NCI-H446 (cell line): Measurements from ENCODE around the gene REEP1.
"Not testable (repeated sequence)": the region's sequence is repeated elsewhere in the genome, so short reads cannot be mapped to it uniquely, and the experiment has no call there.

Experiments
- DNase-seq, 2 experiments: peaks; one replicate each; lab custom pipeline; 2025; lab: John Stamatoyannopoulos, UW

Gene REEP1

GRCh38 chr2:86243950-86244733 lies 93.3 kb downstream of the REEP1 start:
- no peak for DNase-seq

- DNase-seq, result no peak
Observed at GRCh38 chr2:86243272-86243671, 94.2 kb downstream of the REEP1 start.

- DNase-seq, result no peak
Observed at GRCh38 chr2:86241611-86242010, 95.8 kb downstream of the REEP1 start.

GRCh38 chr2:86240251-86240650 lies 97.2 kb downstream of the REEP1 start:
- no peak for DNase-seq

GRCh38 chr2:86239745-86240144 lies 97.7 kb downstream of the REEP1 start:
- DNase-seq, result no peak

- no peak for DNase-seq
Observed at GRCh38 chr2:86239326-86239725, 98.1 kb downstream of the REEP1 start.

GRCh38 chr2:86238354-86238753 lies 99.1 kb downstream of the REEP1 start:
- no peak for DNase-seq

GRCh38 chr2:86237172-86237571 lies 100.3 kb downstream of the REEP1 start:
- DNase-seq, result no peak

GRCh38 chr2:86235196-86235980 lies 102.0 kb downstream of the REEP1 start:
- DNase-seq, result no peak

- DNase-seq, result peak; percentile 21 to 62
Observed at GRCh38 chr2:86234563-86235131, 102.8 kb downstream of the REEP1 start.

GRCh38 chr2:86233436-86233835 lies 104.0 kb downstream of the REEP1 start:
- no peak for DNase-seq

- DNase-seq, result no peak
Observed at GRCh38 chr2:86232910-86233309, 104.5 kb downstream of the REEP1 start.

- DNase-seq, result no peak
Observed at GRCh38 chr2:86232373-86232784, 105.0 kb downstream of the REEP1 start.

- no peak for DNase-seq
Observed at GRCh38 chr2:86231680-86232372, 105.6 kb downstream of the REEP1 start.

GRCh38 chr2:86230961-86231360 lies 106.5 kb downstream of the REEP1 start:
- no peak for DNase-seq

- no peak for DNase-seq
Observed at GRCh38 chr2:86229221-86229620, 108.2 kb downstream of the REEP1 start.

- DNase-seq, result not testable (repeated sequence)
Observed at GRCh38 chr2:86228574-86228973, 108.9 kb downstream of the REEP1 start.

GRCh38 chr2:86227685-86228084 lies 109.7 kb downstream of the REEP1 start:
- no peak for DNase-seq

GRCh38 chr2:86226636-86227520 lies 110.5 kb downstream of the REEP1 start:
- no peak for DNase-seq

GRCh38 chr2:86226070-86226469 lies 111.4 kb downstream of the REEP1 start:
- no peak for DNase-seq

- no peak for DNase-seq
Observed at GRCh38 chr2:86225581-86225980, 111.8 kb downstream of the REEP1 start.
